ENCODE results near the gene BFSP2.

- no peak for TF ChIP-seq EZH2phosphoT487 (IDR thresholded peaks at IDR 0.05; ENCODE audit: borderline replicate concordance, low read length)
- TF ChIP-seq, protein P1, sequence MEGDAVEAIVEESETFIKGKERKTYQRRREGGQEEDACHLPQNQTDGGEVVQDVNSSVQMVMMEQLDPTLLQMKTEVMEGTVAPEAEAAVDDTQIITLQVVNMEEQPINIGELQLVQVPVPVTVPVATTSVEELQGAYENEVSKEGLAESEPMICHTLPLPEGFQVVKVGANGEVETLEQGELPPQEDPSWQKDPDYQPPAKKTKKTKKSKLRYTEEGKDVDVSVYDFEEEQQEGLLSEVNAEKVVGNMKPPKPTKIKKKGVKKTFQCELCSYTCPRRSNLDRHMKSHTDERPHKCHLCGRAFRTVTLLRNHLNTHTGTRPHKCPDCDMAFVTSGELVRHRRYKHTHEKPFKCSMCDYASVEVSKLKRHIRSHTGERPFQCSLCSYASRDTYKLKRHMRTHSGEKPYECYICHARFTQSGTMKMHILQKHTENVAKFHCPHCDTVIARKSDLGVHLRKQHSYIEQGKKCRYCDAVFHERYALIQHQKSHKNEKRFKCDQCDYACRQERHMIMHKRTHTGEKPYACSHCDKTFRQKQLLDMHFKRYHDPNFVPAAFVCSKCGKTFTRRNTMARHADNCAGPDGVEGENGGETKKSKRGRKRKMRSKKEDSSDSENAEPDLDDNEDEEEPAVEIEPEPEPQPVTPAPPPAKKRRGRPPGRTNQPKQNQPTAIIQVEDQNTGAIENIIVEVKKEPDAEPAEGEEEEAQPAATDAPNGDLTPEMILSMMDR (IDR thresholded peaks at IDR 0.05; ENCODE audit: low read depth, low read length, poor library complexity, severe bottlenecking) = no peak
These were observed 39.7 kb downstream of the BFSP2 start for GRCh38 chr3:133439563-133439962.
